PC-3 (cell line): ENCODE results near the gene CCM2.

Experiments used
- CTCF ChIP-seq: fragments of 300-600 bp; sonication (generic); conservative IDR thresholded peaks from 2 replicates; pipeline ENCODE4 v1.5.1; 2017; ENCODE audit warnings: antibody characterized with exemption, low read depth, mild to moderate bottlenecking, low read length
- EZH2 ChIP-seq: fragments of 300-600 bp; sonication (generic); IDR thresholded peaks from one replicate; pipeline ENCODE4 v1.6.1; 2017; ENCODE audit warnings: antibody characterized with exemption, mild to moderate bottlenecking, low read length; ENCODE audit not compliant: unreplicated experiment
- EZH2phosphoT487 ChIP-seq: fragments of 300-600 bp; sonication (generic); IDR thresholded peaks from 2 replicates; pipeline ENCODE4 v1.6.1; 2018; ENCODE audit warnings: mild to moderate bottlenecking, antibody characterized with exemption, low read length, borderline replicate concordance

GRCh38 chr7:44995555-44996493 lies 4.2 kb upstream of the CCM2 start:
- TF ChIP-seq CTCF: no peak
- TF ChIP-seq EZH2phosphoT487: no peak
- TF ChIP-seq EZH2: no peak
